K562 (cell line): ENCODE measurements around the gene LBHD2. TPM values are rescaled to one million over a fixed set of nuclear protein-coding genes. Genes with fewer than 3 reads are reported as not detected.

Experiments
- ATAC-seq: fragments of 200-7000 bp; cut with Tn5 transposase; 3 replicates; pipeline ENCODE4 v1.9.1; 2020; ENCODE audit warnings: moderate library complexity
- BruUV-seq: library from RNA; stranded (reverse); fragments of 400-500 nt; replicated peaks from 2 replicates; lab custom pipeline; 2021; lab: Mats Ljungman, UMichigan
- CTCF ChIA-PET: fragments of 300-600 bp; formaldehyde crosslinking; extraction: SDS; loops from one replicate; lab custom pipeline; 2021; ENCODE audit warnings: low intra/inter-chr PET ratio; lab: Yijun Ruan, JAX
- POLR2A ChIA-PET: fragments of 300-600, 350-650 bp; sonication (Branson Sonifier 250); formaldehyde crosslinking; extraction: SDS; loops from one replicate; lab custom pipeline; 2021; ENCODE audit warnings: antibody characterized with exemption, inconsistent platforms; lab: Yijun Ruan, JAX
- DNase-seq, 4 experiments: peaks; one replicate each; pipeline versions ENCODE4 v3.0.0 to v3.0.0-alpha.2; 2011 to 2018; ENCODE audit warnings: low spot score in 3 of 4, mixed read lengths in 3 of 4; ENCODE audit errors: extremely low read depth in 1 of 4
- FAIRE-seq: peaks from 2 replicates; lab custom pipeline; 2011; peaks lifted over from hg19 to GRCh38; lab: Jason Lieb, UNC
- H2AFZ ChIP-seq: 2 replicates; pipeline ENCODE4 v1.6.0; 2011; ENCODE audit warnings: low read depth, low read length, control low read depth, inconsistent platforms
- H3K27ac ChIP-seq: fragments of 200-600 bp; 3 replicates; pipeline ENCODE4 v1.8.0; 2011; ENCODE audit warnings: low read depth, mild to moderate bottlenecking, control low read depth, inconsistent platforms, low read length, moderate library complexity, mixed read lengths; ENCODE audit errors: extremely low read depth
- H3K27me3 ChIP-seq, 2 experiments: fragments of 300-600 bp in 1 of 2; 2 replicates in 1 of 2; 3 replicates in 1 of 2; pipeline versions ENCODE4 v1.6.0 to v1.8.0; 2011; ENCODE audit warnings: inconsistent platforms in 2 of 2, low read length in 2 of 2, mild to moderate bottlenecking in 1 of 2, mixed read lengths in 1 of 2, moderate library complexity in 1 of 2; ENCODE audit not compliant: control insufficient read depth in 2 of 2, insufficient read depth in 2 of 2
- H3K36me3 ChIP-seq: fragments of 300-600 bp; 3 replicates; pipeline ENCODE4 v1.8.0; 2011; ENCODE audit warnings: mild to moderate bottlenecking, low read length, inconsistent platforms; ENCODE audit not compliant: control insufficient read depth, insufficient read depth
- H3K4me1 ChIP-seq, 2 experiments: fragments of 200-600 bp in 1 of 2; replicated peaks in 1 of 2; 2 replicates in 1 of 2; 3 replicates in 1 of 2; pipeline versions ENCODE4 v1.5.1 to v1.8.0; 2011; ENCODE audit warnings: inconsistent platforms in 2 of 2, low read length in 2 of 2, mild to moderate bottlenecking in 1 of 2, mixed read lengths in 1 of 2, moderate library complexity in 1 of 2; ENCODE audit not compliant: control insufficient read depth in 2 of 2, insufficient read depth in 2 of 2
- H3K4me2 ChIP-seq: 2 replicates; pipeline ENCODE4 v1.6.1; 2011; ENCODE audit warnings: low read length, control low read depth, inconsistent platforms, mixed read lengths; ENCODE audit not compliant: insufficient read depth
- H3K4me3 ChIP-seq: fragments of 200-600 bp; sonication (generic), shearing (Covaris generic); 2 replicates; pipeline ENCODE4 v1.5.1; 2016; ENCODE audit warnings: control low read depth, inconsistent platforms
- H3K79me2 ChIP-seq: fragments of 200-600 bp; 3 replicates; pipeline ENCODE4 v1.8.0; 2011; ENCODE audit warnings: low read length, inconsistent platforms; ENCODE audit not compliant: control insufficient read depth, insufficient read depth
- H3K9ac ChIP-seq, 2 experiments: 2 replicates each; pipeline versions ENCODE4 v1.6.0 to v1.6.1; 2011; ENCODE audit warnings: low read depth in 2 of 2, low read length in 2 of 2, control low read depth in 1 of 2, inconsistent platforms in 1 of 2, mild to moderate bottlenecking in 1 of 2, mixed read lengths in 1 of 2; ENCODE audit not compliant: insufficient read depth in 1 of 2
- H3K9me1 ChIP-seq: one replicate; pipeline ENCODE4 v1.6.0; 2011; ENCODE audit warnings: inconsistent platforms, mild to moderate bottlenecking, low read length, moderate library complexity; ENCODE audit not compliant: control insufficient read depth, insufficient read depth
- H3K9me3 ChIP-seq: replicated peaks from 2 replicates; pipeline ENCODE4 v1.5.1; 2011; ENCODE audit warnings: low read depth, low read length, inconsistent platforms; ENCODE audit not compliant: control insufficient read depth, insufficient read depth
- H4K20me1 ChIP-seq: replicated peaks from 2 replicates; pipeline ENCODE4 v1.6.1; 2011; ENCODE audit warnings: low read length, inconsistent platforms, mixed read lengths; ENCODE audit not compliant: control insufficient read depth, insufficient read depth
- CBX8 ChIP-seq: fragments of 200-600 bp; sonication (generic); IDR thresholded peaks from 2 replicates; pipeline ENCODE4 v1.6.1; 2012; ENCODE audit warnings: borderline replicate concordance, mixed run types, low read depth, mild to moderate bottlenecking, moderate library complexity, mixed read lengths, low read length, control low read depth, inconsistent platforms; ENCODE audit not compliant: poor library complexity, severe bottlenecking; ENCODE audit errors: extremely low read depth
- CCAR2 ChIP-seq: fragments of 200-400 bp; formaldehyde crosslinking; IDR thresholded peaks from 2 replicates; pipeline ENCODE4 v1.6.1; 2017; ENCODE audit warnings: mild to moderate bottlenecking, low read depth, low read length
- CREBBP ChIP-seq: IDR thresholded peaks from one replicate; pipeline ENCODE4 v1.6.1; 2012; ENCODE audit warnings: low read depth, mild to moderate bottlenecking, control low read depth, inconsistent platforms, low read length
- HDAC1 ChIP-seq, 2 experiments: fragments of 450-650 bp; IDR thresholded peaks; 2 replicates each; pipeline ENCODE4 v1.6.1; 2016 to 2017; ENCODE audit warnings: inconsistent platforms in 1 of 2, mild to moderate bottlenecking in 1 of 2, moderate library complexity in 1 of 2
- ILK ChIP-seq: fragments of 450-650 bp; IDR thresholded peaks from 2 replicates; pipeline ENCODE4 v1.6.1; 2016; ENCODE audit warnings: missing genetic modification characterization, low read depth, mild to moderate bottlenecking, missing compliant biosample characterization, moderate library complexity, borderline replicate concordance
- MEIS2 ChIP-seq: fragments of 450-650 bp; IDR thresholded peaks from 2 replicates; pipeline ENCODE4 v1.6.1; 2014; ENCODE audit warnings: mild to moderate bottlenecking; ENCODE audit not compliant: partially characterized antibody
- MTA3 ChIP-seq: fragments of 450-650 bp; formaldehyde crosslinking; IDR thresholded peaks from 2 replicates; pipeline ENCODE4 v1.6.1; 2017; ENCODE audit warnings: mild to moderate bottlenecking, borderline replicate concordance
- POLR2AphosphoS2 ChIP-seq: IDR thresholded peaks from 2 replicates; pipeline ENCODE4 v1.6.1; 2012; ENCODE audit warnings: low read length, improper control_type of control experiment
- RBFOX2 ChIP-seq: fragments of 200-400 bp; formaldehyde crosslinking; IDR thresholded peaks from 2 replicates; pipeline ENCODE4 v1.6.1; 2017; ENCODE audit warnings: low read depth, mild to moderate bottlenecking, low read length, moderate library complexity
- RCOR1 ChIP-seq, 2 experiments: IDR thresholded peaks; 2 replicates each; pipeline ENCODE4 v1.6.1; 2012; ENCODE audit warnings: low read depth in 2 of 2, low read length in 2 of 2, borderline replicate concordance in 1 of 2, improper control_type of control experiment in 1 of 2
- WHSC1 ChIP-seq: IDR thresholded peaks from one replicate; pipeline ENCODE4 v1.6.1; 2012; ENCODE audit warnings: low read length, control low read depth, inconsistent platforms
- ZNF431 ChIP-seq: sonication (generic); formaldehyde crosslinking; IDR thresholded peaks from 2 replicates; pipeline ENCODE4 v1.8.0; 2022; ENCODE audit warnings: mild to moderate bottlenecking, missing genetic modification reagents
- ZNF778 ChIP-seq: fragments of 450-650 bp; formaldehyde crosslinking; IDR thresholded peaks from 2 replicates; pipeline ENCODE4 v1.4.0; 2020; ENCODE audit warnings: mild to moderate bottlenecking, moderate library complexity
- ZNF79 ChIP-seq: fragments of 250-450 bp; sonication (Bioruptor Pico); IDR thresholded peaks from 2 replicates; pipeline ENCODE4 v1.4.0; 2020; ENCODE audit warnings: low read depth, mild to moderate bottlenecking, moderate library complexity
- WGBS: fragments of 100-300 bp; shearing (Covaris generic); methylation state at CpG from one replicate; pipeline ENCODE4 v1.1.6; 2016; ENCODE audit warnings: low coverage, mixed read lengths; ENCODE audit not compliant: insufficient coverage; ENCODE audit errors: missing lambda C conversion rate; 5-methylcytosine and 5-hydroxymethylcytosine counted together
- in situ Hi-C: fragments of 300-500 bp; cut with MboI; formaldehyde crosslinking; loops from 4 replicates; pipeline ENCODE4 v1.15.0; 2018; ENCODE audit warnings: inconsistent platforms, mixed read lengths
- intact Hi-C: fragments of 100-400 bp; cut with micrococcal nuclease; formaldehyde crosslinking; loops from 2 replicates; pipeline ENCODE4 v1.14.2; 2022
- polyA plus RNA-seq, 8 experiments: library from polyadenylated mRNA; depleted of rRNA in 4 of 8; stranded (reverse) in 5 of 8; unstranded in 3 of 8; fragments of >200 nt; fragmentation: Nextera tagmentation in 2 of 8; fragmentation: Illumina TruSeq in 1 of 8; extraction: Ambion mirVana in 2 of 8; extraction: Trizol in 1 of 8; gene quantifications; 2 replicates each; pipeline versions ENCODE4 v1.2.1 to v1.2.3, GENCODE V29; 2011 to 2014; ENCODE audit warnings: inconsistent platforms in 1 of 8, missing spikeins in 1 of 8
- total RNA-seq, 7 experiments: library from RNA; depleted of rRNA in 6 of 7; stranded (reverse); fragments of >200 nt in 6 of 7; fragmentation: Illumina TruSeq in 2 of 7; extraction: Trizol in 2 of 7; gene quantifications; 2 replicates each; pipeline versions ENCODE4 v1.2.1 to v1.2.3, GENCODE V29; 2011 to 2021; ENCODE audit warnings: low replicate concordance in 1 of 7
- TF ChIP-seq, protein P1 (sequence below): fragments of 250-450 bp; sonication (Bioruptor Pico); IDR thresholded peaks from 2 replicates; pipeline ENCODE4 v1.9.0; 2021; ENCODE audit warnings: mild to moderate bottlenecking
- TF ChIP-seq, protein P2 (sequence below): fragments of 250-450 bp; sonication (Bioruptor Pico); IDR thresholded peaks from 2 replicates; pipeline ENCODE4 v1.8.0; 2022; ENCODE audit warnings: moderate library complexity, mild to moderate bottlenecking, inconsistent platforms
- TF ChIP-seq, protein P3 (sequence below): sonication (generic); formaldehyde crosslinking; IDR thresholded peaks from 2 replicates; pipeline ENCODE4 v1.9.0; 2022; ENCODE audit warnings: mild to moderate bottlenecking, missing genetic modification reagents
- TF ChIP-seq, protein P4 (sequence below): sonication (generic); formaldehyde crosslinking; IDR thresholded peaks from 2 replicates; pipeline ENCODE4 v1.8.0; 2023; ENCODE audit warnings: mild to moderate bottlenecking, missing genetic modification reagents

Gene LBHD2
- total and polyA plus RNA-seq, 9 of the 15 experiments (the other 6 are each of a cell fraction or from before 2014, with no cell fraction given) = not detected

DNA sequence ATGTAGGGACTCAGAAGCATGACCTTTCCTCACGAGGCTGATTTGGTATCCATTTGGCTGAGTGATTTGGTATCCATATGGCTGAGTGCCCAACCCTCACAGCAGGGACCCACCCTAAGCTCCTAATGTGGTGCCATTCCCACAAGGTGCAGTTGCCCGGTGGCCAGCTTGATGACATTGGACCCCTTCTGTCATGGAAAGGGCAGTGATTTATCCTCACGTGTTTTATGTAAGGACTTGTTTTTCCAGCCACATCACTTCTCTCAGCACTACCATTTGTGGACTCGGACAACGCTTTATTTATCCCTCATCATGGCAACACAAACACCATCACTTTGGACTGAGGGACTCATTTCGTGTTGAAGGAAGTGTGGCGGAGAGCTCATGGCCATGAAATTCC is 18.1 kb upstream of the LBHD2 start:
- no peak overlapping the region for H3K27ac ChIP-seq
- no peaks in the 10 kb centered on the region for H3K79me2 ChIP-seq
- no peak overlapping the region for H2AFZ ChIP-seq
- FAIRE-seq (no peak), DNase-seq (no peak), ATAC-seq (no peak)
- in situ Hi-C loops (no loop called here), intact Hi-C loops (no loop called here)
- H3K36me3 ChIP-seq = no peaks in the 10 kb centered on the region
- no peak overlapping the region for H3K9ac ChIP-seq
- TF ChIP-seq ZNF431 (no peak), CREBBP (no peak), ZNF778 (no peak), MEIS2 (no peak), HDAC1 (IDR thresholded peaks at IDR 0.05) (no peak), RCOR1 (IDR thresholded peaks at IDR 0.05; ENCODE audit: borderline replicate concordance in 1 of 2, low read depth in 2 of 2, low read length in 2 of 2) (no peak), CBX8 (no peak), WHSC1 (no peak), ILK (tag) (no peak), CCAR2 (no peak), ZNF79 (CRISPR knock-in tag) (no peak), POLR2AphosphoS2 (no peak), MTA3 (no peak), RBFOX2 (no peak)
- TF ChIP-seq, protein P1, sequence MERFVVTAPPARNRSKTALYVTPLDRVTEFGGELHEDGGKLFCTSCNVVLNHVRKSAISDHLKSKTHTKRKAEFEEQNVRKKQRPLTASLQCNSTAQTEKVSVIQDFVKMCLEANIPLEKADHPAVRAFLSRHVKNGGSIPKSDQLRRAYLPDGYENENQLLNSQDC (CRISPR knock-in tag) = no peak
- TF ChIP-seq, protein P2, sequence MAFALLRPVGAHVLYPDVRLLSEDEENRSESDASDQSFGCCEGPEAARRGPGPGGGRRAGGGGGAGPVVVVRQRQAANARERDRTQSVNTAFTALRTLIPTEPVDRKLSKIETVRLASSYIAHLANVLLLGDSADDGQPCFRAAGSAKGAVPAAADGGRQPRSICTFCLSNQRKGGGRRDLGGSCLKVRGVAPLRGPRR = no peak
- TF ChIP-seq, protein P3, sequence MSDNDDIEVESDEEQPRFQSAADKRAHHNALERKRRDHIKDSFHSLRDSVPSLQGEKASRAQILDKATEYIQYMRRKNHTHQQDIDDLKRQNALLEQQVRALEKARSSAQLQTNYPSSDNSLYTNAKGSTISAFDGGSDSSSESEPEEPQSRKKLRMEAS (CRISPR knock-in tag) = no peak
- TF ChIP-seq, protein P4, sequence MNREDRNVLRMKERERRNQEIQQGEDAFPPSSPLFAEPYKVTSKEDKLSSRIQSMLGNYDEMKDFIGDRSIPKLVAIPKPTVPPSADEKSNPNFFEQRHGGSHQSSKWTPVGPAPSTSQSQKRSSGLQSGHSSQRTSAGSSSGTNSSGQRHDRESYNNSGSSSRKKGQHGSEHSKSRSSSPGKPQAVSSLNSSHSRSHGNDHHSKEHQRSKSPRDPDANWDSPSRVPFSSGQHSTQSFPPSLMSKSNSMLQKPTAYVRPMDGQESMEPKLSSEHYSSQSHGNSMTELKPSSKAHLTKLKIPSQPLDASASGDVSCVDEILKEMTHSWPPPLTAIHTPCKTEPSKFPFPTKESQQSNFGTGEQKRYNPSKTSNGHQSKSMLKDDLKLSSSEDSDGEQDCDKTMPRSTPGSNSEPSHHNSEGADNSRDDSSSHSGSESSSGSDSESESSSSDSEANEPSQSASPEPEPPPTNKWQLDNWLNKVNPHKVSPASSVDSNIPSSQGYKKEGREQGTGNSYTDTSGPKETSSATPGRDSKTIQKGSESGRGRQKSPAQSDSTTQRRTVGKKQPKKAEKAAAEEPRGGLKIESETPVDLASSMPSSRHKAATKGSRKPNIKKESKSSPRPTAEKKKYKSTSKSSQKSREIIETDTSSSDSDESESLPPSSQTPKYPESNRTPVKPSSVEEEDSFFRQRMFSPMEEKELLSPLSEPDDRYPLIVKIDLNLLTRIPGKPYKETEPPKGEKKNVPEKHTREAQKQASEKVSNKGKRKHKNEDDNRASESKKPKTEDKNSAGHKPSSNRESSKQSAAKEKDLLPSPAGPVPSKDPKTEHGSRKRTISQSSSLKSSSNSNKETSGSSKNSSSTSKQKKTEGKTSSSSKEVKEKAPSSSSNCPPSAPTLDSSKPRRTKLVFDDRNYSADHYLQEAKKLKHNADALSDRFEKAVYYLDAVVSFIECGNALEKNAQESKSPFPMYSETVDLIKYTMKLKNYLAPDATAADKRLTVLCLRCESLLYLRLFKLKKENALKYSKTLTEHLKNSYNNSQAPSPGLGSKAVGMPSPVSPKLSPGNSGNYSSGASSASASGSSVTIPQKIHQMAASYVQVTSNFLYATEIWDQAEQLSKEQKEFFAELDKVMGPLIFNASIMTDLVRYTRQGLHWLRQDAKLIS (CRISPR knock-in tag) = no peak
- H4K20me1 ChIP-seq = no peaks in the 10 kb centered on the region
- BruUV-seq = no TSS peak
- no peak overlapping the region for H3K4me2 ChIP-seq
- peaks cover 0 to 11% of the 10 kb centered on the region in 2 experiments; a peak in 2 of 5 replicates for H3K27me3 ChIP-seq
- peaks cover 0 to 17% of the 10 kb centered on the region in 2 experiments; a peak in 3 of 5 replicates for H3K4me1 ChIP-seq
- H3K9me1 ChIP-seq = no peaks in the 10 kb centered on the region
- POLR2A ChIA-PET = interaction anchor here (0.5 kb wide), 1 partner anchor 445 kb away, joined by 3 read pairs; no protein-coding TSS in a partner anchor
- H3K4me3 ChIP-seq = no peak overlapping the region
- CTCF ChIA-PET = no interaction called here
- 13% methylated on average over 7 of the region's 7 CpGs for WGBS
- H3K9me3 ChIP-seq = no peaks in the 10 kb centered on the region
